ENCODE results near the gene LRRC61.

Gene LRRC61

DNA sequence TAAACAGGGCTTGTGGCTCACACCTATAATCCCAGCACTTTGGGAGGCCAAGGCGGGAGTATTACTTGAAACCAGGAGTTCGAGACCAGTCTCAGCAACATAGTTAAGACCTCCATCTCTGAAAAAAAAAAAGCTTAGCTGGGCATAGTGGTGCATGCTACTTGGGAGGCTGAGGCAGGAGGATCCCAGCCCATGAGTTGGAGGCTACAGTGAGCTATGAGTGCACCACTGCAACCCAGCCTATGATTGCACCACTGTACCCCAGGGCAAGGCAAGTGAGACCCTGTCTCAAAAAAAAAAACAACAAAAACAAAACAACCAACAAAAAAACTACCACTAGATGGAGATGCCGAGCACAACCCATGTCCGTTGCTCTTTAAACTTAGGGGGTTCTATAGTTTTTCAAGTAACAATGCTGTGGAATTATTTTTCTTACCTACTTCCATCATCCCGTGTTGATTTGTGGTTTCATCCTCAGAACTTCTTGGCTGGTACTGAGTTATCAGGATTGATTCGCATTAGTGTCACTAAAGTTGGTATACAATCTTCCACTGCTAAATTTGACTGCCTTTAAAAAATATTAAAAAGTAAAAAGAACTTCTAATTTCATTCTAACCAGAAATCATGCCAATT is 33.2 kb downstream of the LRRC61 start:
- no CpG with 5 or more reads among the region's 6 CpGs for WGBS (ENCODE audit: extremely low coverage, insufficient coverage, insufficient read length)
- no peak overlapping the region for H3K23ac ChIP-seq (ENCODE audit: low read length)

DNA sequence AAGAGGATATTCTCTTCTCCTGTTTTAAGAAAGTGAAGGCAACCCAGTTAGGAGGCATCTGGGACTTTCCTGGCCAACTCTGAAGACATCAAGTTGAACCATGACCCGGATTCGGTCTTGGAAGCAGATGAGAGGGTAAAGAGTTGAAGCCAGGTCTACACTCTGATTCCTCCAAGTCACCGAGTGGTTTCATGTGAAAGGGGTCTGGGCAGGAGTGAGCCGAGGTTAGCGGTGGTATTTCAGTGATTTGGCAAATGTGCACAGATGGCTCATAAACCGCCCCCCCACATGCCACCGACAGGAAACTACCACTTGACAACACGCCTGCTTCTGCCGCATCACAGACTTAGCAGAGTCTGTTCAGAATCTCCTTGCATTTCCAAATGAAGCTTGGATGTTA is 34.1 kb downstream of the LRRC61 start:
- Histone ChIP-seq H3K14ac (ENCODE audit: low read length) (peak overlapping the region; percentile 36), H4K91ac (ENCODE audit: low read depth, low read length) (peak overlapping the region; percentile 71), H3K27me3 (ENCODE audit: insufficient read depth, low read length) (no peaks in the 10 kb centered on the region), H3K23ac (ENCODE audit: low read length) (no peak overlapping the region), H3K79me1 (ENCODE audit: low read length) (peaks cover 15% of the 10 kb centered on the region), H3K18ac (ENCODE audit: low read length) (peak overlapping the region; percentile 77), H3K4me3 (ENCODE audit: low read depth, low read length) (no peak overlapping the region), H3K36me3 (ENCODE audit: control insufficient read depth in 1 of 2, insufficient read depth in 2 of 2, low read length in 2 of 2) (no peaks in the 10 kb centered on the region), H2BK120ac (ENCODE audit: insufficient read depth, low read length, poor library complexity) (peak overlapping the region; percentile 54), H4K8ac (ENCODE audit: low read depth, low read length) (peak overlapping the region; percentile 34), H3K4ac (ENCODE audit: low read depth, low read length) (no peak overlapping the region), H2AFZ (ENCODE audit: insufficient read depth, low read length, poor library complexity) (no peak overlapping the region), H2BK5ac (ENCODE audit: low read depth, low read length, poor library complexity) (no peak overlapping the region), H3K9ac (ENCODE audit: low read length) (no peak overlapping the region), H3K9me3 (ENCODE audit: insufficient read depth, low read depth, low read length) (peaks cover 8% of the 10 kb centered on the region), H3K79me2 (ENCODE audit: control insufficient read depth, insufficient read depth, low read length, poor library complexity) (no peaks in the 10 kb centered on the region), H4K12ac (ENCODE audit: low read depth, low read length) (no peak overlapping the region), H2AK5ac (ENCODE audit: low read length) (peak overlapping the region; percentile 7), H3K4me1 (ENCODE audit: control insufficient read depth in 1 of 2, insufficient read depth in 2 of 2, low read length in 2 of 2) (peaks cover 11 to 16% of the 10 kb centered on the region in 2 experiments), H3K4me2 (ENCODE audit: low read length) (no peak overlapping the region), H2BK12ac (ENCODE audit: low read length) (peak overlapping the region; percentile 93), H3K27ac (ENCODE audit: low read depth, low read length) (no peak overlapping the region)
- WGBS (ENCODE audit: extremely low coverage, insufficient coverage, insufficient read length), result no CpG with 5 or more reads among the region's 9 CpGs
- peak in 1 of 2 donors; percentile 42 for DNase-seq

More for the DNA sequence above, 33.2 kb downstream of the LRRC61 start:
- Histone ChIP-seq H2BK120ac (ENCODE audit: insufficient read depth, low read length, poor library complexity) (peak overlapping the region; percentile 58), H3K36me3 (ENCODE audit: control insufficient read depth in 1 of 2, insufficient read depth in 2 of 2, low read length in 2 of 2) (no peaks in the 10 kb centered on the region), H2AK5ac (ENCODE audit: low read length) (peak overlapping the region; percentile 79), H4K8ac (ENCODE audit: low read depth, low read length) (peak overlapping the region; percentile 58), H3K27me3 (ENCODE audit: insufficient read depth, low read length) (no peaks in the 10 kb centered on the region), H3K4me2 (ENCODE audit: low read length) (no peak overlapping the region), H3K27ac (ENCODE audit: low read depth, low read length) (no peak overlapping the region), H3K9me3 (ENCODE audit: insufficient read depth, low read depth, low read length) (peaks cover 8% of the 10 kb centered on the region), H4K12ac (ENCODE audit: low read depth, low read length) (no peak overlapping the region), H3K4me1 (ENCODE audit: control insufficient read depth in 1 of 2, insufficient read depth in 2 of 2, low read length in 2 of 2) (peaks cover 5 to 7% of the 10 kb centered on the region in 2 experiments), H4K91ac (ENCODE audit: low read depth, low read length) (peak overlapping the region; percentile 51), H3K18ac (ENCODE audit: low read length) (no peak overlapping the region), H3K14ac (ENCODE audit: low read length) (no peak overlapping the region), H3K4ac (ENCODE audit: low read depth, low read length) (no peak overlapping the region), H2BK12ac (ENCODE audit: low read length) (peak overlapping the region; percentile 87), H3K79me2 (ENCODE audit: control insufficient read depth, insufficient read depth, low read length, poor library complexity) (no peaks in the 10 kb centered on the region), H2BK5ac (ENCODE audit: low read depth, low read length, poor library complexity) (no peak overlapping the region), H3K79me1 (ENCODE audit: low read length) (peaks cover 9% of the 10 kb centered on the region), H2AFZ (ENCODE audit: insufficient read depth, low read length, poor library complexity) (no peak overlapping the region), H3K9ac (ENCODE audit: low read length) (no peak overlapping the region), H3K4me3 (ENCODE audit: low read depth, low read length) (no peak overlapping the region)
- peak in 1 of 2 donors; percentile 60 for DNase-seq

DNA sequence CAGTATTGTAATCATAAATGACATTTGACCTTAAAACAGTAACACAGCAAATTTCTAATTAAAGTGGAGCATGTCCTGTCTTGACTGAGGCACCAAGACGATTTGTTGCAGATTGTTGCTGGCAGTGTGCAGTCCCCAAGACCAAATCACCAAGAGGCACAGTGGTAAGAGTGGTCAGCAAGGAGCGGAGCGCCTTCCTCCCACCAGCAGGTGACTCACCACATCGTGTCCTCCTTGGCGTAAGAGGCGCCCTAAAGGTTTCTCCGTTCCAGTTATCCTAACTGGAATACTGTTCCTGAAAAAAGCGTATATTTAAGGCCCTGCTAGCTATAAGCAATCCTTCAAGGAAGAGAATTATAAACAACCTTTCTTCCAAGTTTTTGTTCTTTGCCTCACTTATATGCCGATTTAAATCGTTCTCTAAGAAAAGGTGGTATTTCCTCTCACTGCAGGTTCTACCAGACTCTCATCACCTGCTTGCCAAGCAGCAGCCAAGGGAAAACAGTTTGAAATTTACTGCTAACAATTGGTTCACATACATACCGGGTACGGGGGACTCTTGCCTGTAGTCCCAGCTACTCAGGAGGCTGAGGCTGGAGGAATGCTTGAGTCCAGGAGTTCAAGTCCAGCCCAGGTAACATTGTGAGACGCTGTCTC is 34.7 kb downstream of the LRRC61 start:
- DNase-seq, result peak in 1 of 2 donors; percentile 40
- Histone ChIP-seq H3K4ac (ENCODE audit: low read depth, low read length) (no peak overlapping the region), H3K27ac (ENCODE audit: low read depth, low read length) (no peak overlapping the region), H2BK120ac (ENCODE audit: insufficient read depth, low read length, poor library complexity) (no peak overlapping the region), H3K23ac (ENCODE audit: low read length) (no peak overlapping the region), H3K79me2 (ENCODE audit: control insufficient read depth, insufficient read depth, low read length, poor library complexity) (no peaks in the 10 kb centered on the region), H3K18ac (ENCODE audit: low read length) (no peak overlapping the region), H3K27me3 (ENCODE audit: insufficient read depth, low read length) (no peaks in the 10 kb centered on the region), H2AFZ (ENCODE audit: insufficient read depth, low read length, poor library complexity) (no peak overlapping the region), H4K91ac (ENCODE audit: low read depth, low read length) (no peak overlapping the region), H3K36me3 (ENCODE audit: control insufficient read depth in 1 of 2, insufficient read depth in 2 of 2, low read length in 2 of 2) (no peaks in the 10 kb centered on the region), H4K8ac (ENCODE audit: low read depth, low read length) (no peak overlapping the region), H3K14ac (ENCODE audit: low read length) (no peak overlapping the region), H3K9ac (ENCODE audit: low read length) (no peak overlapping the region), H3K4me3 (ENCODE audit: low read depth, low read length) (no peak overlapping the region), H2BK12ac (ENCODE audit: low read length) (peak overlapping the region; percentile 47), H3K4me2 (ENCODE audit: low read length) (no peak overlapping the region), H3K79me1 (ENCODE audit: low read length) (peaks cover 17% of the 10 kb centered on the region), H2BK5ac (ENCODE audit: low read depth, low read length, poor library complexity) (no peak overlapping the region), H2AK5ac (ENCODE audit: low read length) (no peak overlapping the region), H3K4me1 (ENCODE audit: control insufficient read depth in 1 of 2, insufficient read depth in 2 of 2, low read length in 2 of 2) (peaks cover 11 to 18% of the 10 kb centered on the region in 2 experiments), H4K12ac (ENCODE audit: low read depth, low read length) (no peak overlapping the region), H3K9me3 (ENCODE audit: insufficient read depth, low read depth, low read length) (peaks cover 8% of the 10 kb centered on the region)
- no CpG with 5 or more reads among the region's 13 CpGs for WGBS (ENCODE audit: extremely low coverage, insufficient coverage, insufficient read length)

DNA sequence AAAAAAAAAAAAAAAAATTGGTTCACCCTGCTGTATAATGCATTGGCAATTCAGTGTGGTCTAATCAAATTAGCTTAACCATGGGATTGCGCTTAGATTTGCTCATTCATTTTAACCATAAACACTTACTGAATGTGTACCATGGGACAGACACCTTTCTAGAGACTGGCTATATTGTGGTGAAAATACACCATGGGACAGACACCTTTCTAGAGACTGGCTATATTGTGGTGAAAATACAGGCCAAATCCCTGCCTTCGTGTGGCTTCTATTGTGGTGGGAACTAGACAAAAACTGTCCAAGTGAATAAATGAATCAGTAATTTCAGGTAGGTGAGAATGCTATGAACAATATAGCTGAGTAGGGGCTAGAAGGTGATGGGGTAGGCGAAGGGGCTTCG is 35.3 kb downstream of the LRRC61 start:
- DNase-seq, result no peak
- H2AFZ ChIP-seq (ENCODE audit: insufficient read depth, low read length, poor library complexity), result no peak overlapping the region
- H3K23ac ChIP-seq (ENCODE audit: low read length), result no peak overlapping the region
- H3K4me3 ChIP-seq (ENCODE audit: low read depth, low read length), result no peak overlapping the region
- H3K4me1 ChIP-seq (ENCODE audit: control insufficient read depth in 1 of 2, insufficient read depth in 2 of 2, low read length in 2 of 2), result peaks cover 11 to 21% of the 10 kb centered on the region in 2 experiments
- H2BK12ac ChIP-seq (ENCODE audit: low read length), result no peak overlapping the region
- H3K79me1 ChIP-seq (ENCODE audit: low read length), result peaks cover 19% of the 10 kb centered on the region
- no peaks in the 10 kb centered on the region for H3K36me3 ChIP-seq (ENCODE audit: control insufficient read depth in 1 of 2, insufficient read depth in 2 of 2, low read length in 2 of 2)
- H4K91ac ChIP-seq (ENCODE audit: low read depth, low read length), result no peak overlapping the region
- WGBS (ENCODE audit: extremely low coverage, insufficient coverage, insufficient read length), result no CpG with 5 or more reads among the region's 4 CpGs
- H4K8ac ChIP-seq (ENCODE audit: low read depth, low read length), result no peak overlapping the region
- H4K12ac ChIP-seq (ENCODE audit: low read depth, low read length), result no peak overlapping the region
- H3K27ac ChIP-seq (ENCODE audit: low read depth, low read length), result no peak overlapping the region
- no peak overlapping the region for H3K4ac ChIP-seq (ENCODE audit: low read depth, low read length)
- no peaks in the 10 kb centered on the region for H3K79me2 ChIP-seq (ENCODE audit: control insufficient read depth, insufficient read depth, low read length, poor library complexity)
- no peaks in the 10 kb centered on the region for H3K27me3 ChIP-seq (ENCODE audit: insufficient read depth, low read length)
- no peak overlapping the region for H3K9ac ChIP-seq (ENCODE audit: low read length)
- H3K9me3 ChIP-seq (ENCODE audit: insufficient read depth, low read depth, low read length), result peaks cover 8% of the 10 kb centered on the region
- H3K14ac ChIP-seq (ENCODE audit: low read length), result no peak overlapping the region
- no peak overlapping the region for H3K4me2 ChIP-seq (ENCODE audit: low read length)
- no peak overlapping the region for H2AK5ac ChIP-seq (ENCODE audit: low read length)
- no peak overlapping the region for H2BK120ac ChIP-seq (ENCODE audit: insufficient read depth, low read length, poor library complexity)
- no peak overlapping the region for H2BK5ac ChIP-seq (ENCODE audit: low read depth, low read length, poor library complexity)
- H3K18ac ChIP-seq (ENCODE audit: low read length), result no peak overlapping the region

All from trophoblast cell (in vitro differentiated cells and primary cell).